SK-N-SH (cell line): ENCODE results near the gene GFOD2. TPM values are rescaled to one million over a fixed set of nuclear protein-coding genes. Genes with fewer than 3 reads are reported as not detected.

Experiments used
- CTCF ChIA-PET: fragments of 300-600, 350-600 bp; formaldehyde crosslinking; extraction: SDS; loops from one replicate; lab custom pipeline; 2021; lab: Yijun Ruan, JAX
- POLR2A ChIA-PET: fragments of 350-600 bp; sonication (Branson Sonifier 250); formaldehyde crosslinking; extraction: SDS; loops from one replicate; lab custom pipeline; 2020; ENCODE audit warnings: antibody characterized with exemption, inconsistent platforms; lab: Yijun Ruan, JAX
- DNase-seq: peaks from one replicate; pipeline ENCODE4 v3.0.0; 2012
- H2AFZ ChIP-seq: fragments of 200-600 bp; sonication (generic); 2 replicates; pipeline ENCODE4 v1.8.1; 2016; ENCODE audit warnings: antibody characterized with exemption, mild to moderate bottlenecking, low read depth
- H3F3A ChIP-seq: fragments of 200-600 bp; sonication (generic); replicated peaks from 2 replicates; pipeline ENCODE3; 2016; ENCODE audit warnings: antibody characterized with exemption, mild to moderate bottlenecking; ENCODE audit not compliant: insufficient read depth
- H3K27ac ChIP-seq, 2 experiments: fragments of 200-500 bp in 1 of 2; fragments of 200-600 bp in 1 of 2; sonication (Bioruptor generic) in 1 of 2; sonication (generic), shearing (Covaris generic) in 1 of 2; 2 replicates each; pipeline versions ENCODE4 v1.5.1 to v1.6.1; 2014 to 2016; ENCODE audit warnings: low read depth in 2 of 2, inconsistent platforms in 1 of 2, low read length in 1 of 2, mild to moderate bottlenecking in 1 of 2, mixed read lengths in 1 of 2
- H3K27me3 ChIP-seq: fragments of 200-600 bp; sonication (generic), shearing (Covaris generic); 2 replicates; pipeline ENCODE4 v1.6.1; 2016; ENCODE audit warnings: mixed run types; ENCODE audit not compliant: insufficient read depth
- H3K36me3 ChIP-seq, 2 experiments: fragments of 200-500 bp in 1 of 2; fragments of 200-600 bp in 1 of 2; sonication (Bioruptor generic) in 1 of 2; sonication (generic) in 1 of 2; replicated peaks in 1 of 2; 2 replicates each; pipeline versions ENCODE3 to v1.5.1; 2014 to 2016; ENCODE audit warnings: low read length in 1 of 2, mild to moderate bottlenecking in 1 of 2; ENCODE audit not compliant: insufficient read depth in 2 of 2, control insufficient read depth in 1 of 2
- H3K4me1 ChIP-seq, 2 experiments: fragments of 200-500 bp in 1 of 2; fragments of 200-600 bp in 1 of 2; sonication (Bioruptor generic) in 1 of 2; sonication (generic), shearing (Covaris generic) in 1 of 2; 2 replicates each; pipeline versions ENCODE4 v1.5.1 to v1.6.1; 2014 to 2016; ENCODE audit warnings: low read depth in 1 of 2, low read length in 1 of 2, mixed run types in 1 of 2; ENCODE audit not compliant: insufficient read depth in 2 of 2, control insufficient read depth in 1 of 2
- H3K4me2 ChIP-seq: fragments of 200-600 bp; sonication (generic), shearing (Covaris generic); 2 replicates; pipeline ENCODE4 v1.6.1; 2017; ENCODE audit warnings: mixed run types
- H3K4me3 ChIP-seq, 2 experiments: fragments of 200-500 bp in 1 of 2; fragments of 200-600 bp in 1 of 2; sonication (Bioruptor generic) in 1 of 2; sonication (generic), shearing (Covaris generic) in 1 of 2; 2 replicates each; pipeline versions ENCODE4 v1.5.1 to v1.8.1; 2014 to 2016; ENCODE audit warnings: low read depth in 2 of 2, inconsistent platforms in 1 of 2, low read length in 1 of 2, mild to moderate bottlenecking in 1 of 2, mixed read lengths in 1 of 2, moderate library complexity in 1 of 2
- H3K79me2 ChIP-seq: fragments of 200-600 bp; sonication (generic); 2 replicates; pipeline ENCODE4 v1.8.1; 2017; ENCODE audit warnings: mild to moderate bottlenecking; ENCODE audit not compliant: insufficient read depth
- H3K9ac ChIP-seq: fragments of 200-600 bp; sonication (generic); 2 replicates; pipeline ENCODE4 v1.6.1; 2017; ENCODE audit warnings: mixed run types
- H3K9me2 ChIP-seq: fragments of 200-600 bp; sonication (generic); 2 replicates; pipeline ENCODE4 v1.6.1; 2017; ENCODE audit warnings: mixed run types
- H3K9me3 ChIP-seq: fragments of 200-600 bp; sonication (generic); 2 replicates; pipeline ENCODE4 v1.6.1; 2017; ENCODE audit warnings: mixed run types, mild to moderate bottlenecking, moderate library complexity
- H4K20me1 ChIP-seq: fragments of 200-600 bp; sonication (generic); 2 replicates; pipeline ENCODE4 v1.6.1; 2017; ENCODE audit warnings: mild to moderate bottlenecking, mixed run types; ENCODE audit not compliant: insufficient read depth
- CHD2 ChIP-seq: fragments of 150-350 bp; IDR thresholded peaks from 2 replicates; pipeline ENCODE4 v1.6.1; 2018; ENCODE audit warnings: low read length; ENCODE audit not compliant: partially characterized antibody
- CTCF ChIP-seq: fragments of 200-600 bp; sonication (generic); IDR thresholded peaks from 2 replicates; pipeline ENCODE4 v1.6.1; 2017; ENCODE audit warnings: antibody characterized with exemption, mild to moderate bottlenecking, moderate library complexity
- EZH2phosphoT487 ChIP-seq: fragments of 200-600 bp; sonication (generic); IDR thresholded peaks from 2 replicates; pipeline ENCODE4 v1.6.1; 2017; ENCODE audit warnings: low read depth, mixed run types, mild to moderate bottlenecking, antibody characterized with exemption, moderate library complexity, borderline replicate concordance
- FOXJ3 ChIP-seq: sonication (generic); formaldehyde crosslinking; IDR thresholded peaks from 2 replicates; pipeline ENCODE4 v1.5.1; 2020; ENCODE audit warnings: mild to moderate bottlenecking, missing genetic modification reagents
- GABPA ChIP-seq: IDR thresholded peaks from 2 replicates; pipeline ENCODE4 v1.4.0; 2012; ENCODE audit warnings: low read depth, mild to moderate bottlenecking
- MAX ChIP-seq: IDR thresholded peaks from 2 replicates; pipeline ENCODE4 v1.4.0; 2012; ENCODE audit warnings: low read depth
- MEF2A ChIP-seq: IDR thresholded peaks from 2 replicates; pipeline ENCODE4 v1.4.0; 2012; ENCODE audit warnings: low read depth, borderline replicate concordance
- MXI1 ChIP-seq: IDR thresholded peaks from 2 replicates; pipeline ENCODE4 v1.6.1; 2012; ENCODE audit warnings: mild to moderate bottlenecking, low read depth, low read length, improper control_type of control experiment
- NFIC ChIP-seq: IDR thresholded peaks from 2 replicates; pipeline ENCODE4 v1.4.0; 2012; ENCODE audit warnings: borderline replicate concordance
- POLR2AphosphoS5 ChIP-seq: IDR thresholded peaks from 2 replicates; pipeline ENCODE4 v1.6.1; 2012; ENCODE audit warnings: low read depth, low read length
- RAD21 ChIP-seq: IDR thresholded peaks from 2 replicates; pipeline ENCODE4 v1.6.1; 2012; ENCODE audit warnings: mild to moderate bottlenecking, low read length
- RCOR1 ChIP-seq: fragments of 150-350 bp; IDR thresholded peaks from 2 replicates; pipeline ENCODE4 v1.6.1; 2017; ENCODE audit warnings: antibody characterized with exemption, low read length
- RFX5 ChIP-seq: IDR thresholded peaks from 2 replicates; pipeline ENCODE4 v1.6.1; 2012; ENCODE audit warnings: mild to moderate bottlenecking, improper control_type of control experiment, low read length
- RXRA ChIP-seq: IDR thresholded peaks from 2 replicates; pipeline ENCODE4 v1.4.0; 2012; ENCODE audit warnings: low read depth, mild to moderate bottlenecking, borderline replicate concordance
- SMC3 ChIP-seq: IDR thresholded peaks from 2 replicates; pipeline ENCODE4 v1.6.1; 2012; ENCODE audit warnings: low read depth, low read length, improper control_type of control experiment
- TAF1 ChIP-seq: IDR thresholded peaks from 2 replicates; pipeline ENCODE4 v1.6.1; 2012; ENCODE audit warnings: low read depth, mild to moderate bottlenecking, low read length, moderate library complexity, borderline replicate concordance
- TCF12 ChIP-seq: IDR thresholded peaks from 2 replicates; pipeline ENCODE4 v1.4.0; 2012
- TEAD4 ChIP-seq: IDR thresholded peaks from 2 replicates; pipeline ENCODE4 v1.4.0; 2012; ENCODE audit warnings: mild to moderate bottlenecking, borderline replicate concordance; ENCODE audit not compliant: insufficient read depth
- ZBTB33 ChIP-seq: IDR thresholded peaks from 2 replicates; pipeline ENCODE4 v1.4.0; 2012; ENCODE audit warnings: low read depth, borderline replicate concordance
- WGBS: methylation state at CpG from one replicate; pipeline ENCODE4 v1.1.6; 2017; ENCODE audit warnings: low lambda C conversion rate; 5-methylcytosine and 5-hydroxymethylcytosine counted together
- polyA plus RNA-seq, 3 experiments: library from polyadenylated mRNA; depleted of rRNA; stranded (reverse); fragments of >200 nt; gene quantifications; 2 replicates each; pipeline ENCODE4 v1.2.3, GENCODE V29; 2012
- TF ChIP-seq, protein P1 (sequence below): fragments of 150-350 bp; IDR thresholded peaks from 2 replicates; pipeline ENCODE4 v1.6.1; 2017; ENCODE audit warnings: antibody characterized with exemption, low read length, low read depth, borderline replicate concordance
- TF ChIP-seq, protein P2 (sequence below): IDR thresholded peaks from 2 replicates; pipeline ENCODE4 v1.6.1; 2012; ENCODE audit warnings: mild to moderate bottlenecking, low read depth, low read length, moderate library complexity
- TF ChIP-seq, protein P3 (sequence below): fragments of 150-350 bp; IDR thresholded peaks from 2 replicates; pipeline ENCODE4 v1.6.1; 2016; ENCODE audit warnings: mild to moderate bottlenecking, low read depth, low read length

Gene GFOD2
- polyA plus RNA-seq, 1 of the 3 experiments (the other 2 are of a cell fraction) = 19.0 TPM

DNA sequence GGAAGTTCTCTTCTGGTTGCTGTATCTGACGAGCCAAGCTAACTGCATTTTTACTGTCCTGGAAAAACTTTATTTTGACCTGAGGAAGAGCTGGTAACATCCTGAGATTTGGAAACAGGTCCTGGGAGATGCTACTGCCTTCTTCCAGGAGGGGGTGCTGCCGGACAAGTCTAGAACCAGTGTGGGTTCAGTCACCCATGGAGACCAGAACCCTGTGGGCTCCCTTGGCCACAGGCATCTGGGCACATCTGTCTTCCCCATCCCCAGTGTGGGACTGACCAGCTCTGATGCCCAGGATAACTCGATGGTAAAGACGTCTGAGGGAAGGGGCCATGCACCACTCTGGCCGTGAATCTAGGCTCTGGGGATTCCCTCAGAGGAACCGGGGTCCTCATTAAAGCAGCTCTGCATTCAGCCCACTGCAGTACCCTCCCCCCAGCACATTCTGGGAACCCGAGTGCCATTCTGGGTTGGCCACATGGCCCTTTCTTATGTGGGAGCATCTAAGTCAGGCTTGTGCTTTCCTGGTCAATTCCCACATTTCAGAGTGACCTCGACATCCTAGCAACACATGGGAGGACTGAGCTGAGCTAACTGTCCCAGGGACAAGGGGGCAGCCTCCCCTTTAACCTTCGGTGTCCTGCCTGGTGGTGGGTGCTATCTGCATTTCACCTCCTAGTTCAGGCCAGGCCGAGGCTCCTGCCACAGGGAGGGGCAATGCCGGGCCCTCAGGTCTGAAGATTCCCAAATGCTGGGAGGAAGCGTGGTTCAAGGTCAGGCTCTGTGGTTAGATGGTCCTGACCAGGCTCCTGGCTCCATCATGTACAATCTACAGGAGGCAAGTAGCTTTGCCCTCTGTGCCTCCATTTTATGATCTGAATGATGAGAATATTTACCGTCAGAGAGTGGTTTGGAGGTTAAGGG, 46.1 kb downstream of the GFOD2 start:
- Histone ChIP-seq H3K27me3 (no peaks in the 10 kb centered on the region), H3K4me2 (no peak overlapping the region), H3F3A (peaks cover 9% of the 10 kb centered on the region), H3K36me3 (peaks cover 5 to 6% of the 10 kb centered on the region in 2 experiments), H4K20me1 (no peaks in the 10 kb centered on the region), H3K27ac (peak overlapping the region; percentile 32 to 69; a peak in 3 of 4 replicates), H3K9ac (no peak overlapping the region), H3K79me2 (no peaks in the 10 kb centered on the region), H3K9me3 (no peaks in the 10 kb centered on the region), H3K4me3 (no peak overlapping the region; a peak in 1 of 4 replicates), H3K4me1 (peaks cover 15 to 31% of the 10 kb centered on the region in 2 experiments; a peak in 2 of 4 replicates), H3K9me2 (no peaks in the 10 kb centered on the region), H2AFZ (no peak overlapping the region)
- 52% methylated on average over 12 of the region's 13 CpGs for WGBS
- ChIA-PET CTCF (interaction anchor here (0.6 to 18.3 kb wide), 42 partner anchors 9 to 395 kb away, joined by 3 to 246 read pairs (median 5); partner anchors contain the start of genes ACD, ATP6V0D1, CARMIL2 and CTCF), POLR2A (no interaction called here)
- DNase-seq = peak; percentile 84
- TF ChIP-seq MXI1 (no peak), RFX5 (no peak), SMC3 (peak; percentile 62), EZH2phosphoT487 (no peak), NFIC (no peak), MEF2A (no peak), CTCF (peak; percentile 76), RXRA (no peak), MAX (no peak), ZBTB33 (no peak), FOXJ3 (CRISPR knock-in tag) (no peak), RCOR1 (no peak; the same call in 1 of the 2 replicates), POLR2AphosphoS5 (no peak), GABPA (no peak), RAD21 (peak; percentile 82), CHD2 (peak; percentile 10), TEAD4 (no peak), TCF12 (no peak), TAF1 (no peak)
- TF ChIP-seq, protein P1, sequence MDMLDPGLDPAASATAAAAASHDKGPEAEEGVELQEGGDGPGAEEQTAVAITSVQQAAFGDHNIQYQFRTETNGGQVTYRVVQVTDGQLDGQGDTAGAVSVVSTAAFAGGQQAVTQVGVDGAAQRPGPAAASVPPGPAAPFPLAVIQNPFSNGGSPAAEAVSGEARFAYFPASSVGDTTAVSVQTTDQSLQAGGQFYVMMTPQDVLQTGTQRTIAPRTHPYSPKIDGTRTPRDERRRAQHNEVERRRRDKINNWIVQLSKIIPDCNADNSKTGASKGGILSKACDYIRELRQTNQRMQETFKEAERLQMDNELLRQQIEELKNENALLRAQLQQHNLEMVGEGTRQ = no peak
- TF ChIP-seq, protein P2, sequence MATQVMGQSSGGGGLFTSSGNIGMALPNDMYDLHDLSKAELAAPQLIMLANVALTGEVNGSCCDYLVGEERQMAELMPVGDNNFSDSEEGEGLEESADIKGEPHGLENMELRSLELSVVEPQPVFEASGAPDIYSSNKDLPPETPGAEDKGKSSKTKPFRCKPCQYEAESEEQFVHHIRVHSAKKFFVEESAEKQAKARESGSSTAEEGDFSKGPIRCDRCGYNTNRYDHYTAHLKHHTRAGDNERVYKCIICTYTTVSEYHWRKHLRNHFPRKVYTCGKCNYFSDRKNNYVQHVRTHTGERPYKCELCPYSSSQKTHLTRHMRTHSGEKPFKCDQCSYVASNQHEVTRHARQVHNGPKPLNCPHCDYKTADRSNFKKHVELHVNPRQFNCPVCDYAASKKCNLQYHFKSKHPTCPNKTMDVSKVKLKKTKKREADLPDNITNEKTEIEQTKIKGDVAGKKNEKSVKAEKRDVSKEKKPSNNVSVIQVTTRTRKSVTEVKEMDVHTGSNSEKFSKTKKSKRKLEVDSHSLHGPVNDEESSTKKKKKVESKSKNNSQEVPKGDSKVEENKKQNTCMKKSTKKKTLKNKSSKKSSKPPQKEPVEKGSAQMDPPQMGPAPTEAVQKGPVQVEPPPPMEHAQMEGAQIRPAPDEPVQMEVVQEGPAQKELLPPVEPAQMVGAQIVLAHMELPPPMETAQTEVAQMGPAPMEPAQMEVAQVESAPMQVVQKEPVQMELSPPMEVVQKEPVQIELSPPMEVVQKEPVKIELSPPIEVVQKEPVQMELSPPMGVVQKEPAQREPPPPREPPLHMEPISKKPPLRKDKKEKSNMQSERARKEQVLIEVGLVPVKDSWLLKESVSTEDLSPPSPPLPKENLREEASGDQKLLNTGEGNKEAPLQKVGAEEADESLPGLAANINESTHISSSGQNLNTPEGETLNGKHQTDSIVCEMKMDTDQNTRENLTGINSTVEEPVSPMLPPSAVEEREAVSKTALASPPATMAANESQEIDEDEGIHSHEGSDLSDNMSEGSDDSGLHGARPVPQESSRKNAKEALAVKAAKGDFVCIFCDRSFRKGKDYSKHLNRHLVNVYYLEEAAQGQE = no peak
- TF ChIP-seq, protein P3, sequence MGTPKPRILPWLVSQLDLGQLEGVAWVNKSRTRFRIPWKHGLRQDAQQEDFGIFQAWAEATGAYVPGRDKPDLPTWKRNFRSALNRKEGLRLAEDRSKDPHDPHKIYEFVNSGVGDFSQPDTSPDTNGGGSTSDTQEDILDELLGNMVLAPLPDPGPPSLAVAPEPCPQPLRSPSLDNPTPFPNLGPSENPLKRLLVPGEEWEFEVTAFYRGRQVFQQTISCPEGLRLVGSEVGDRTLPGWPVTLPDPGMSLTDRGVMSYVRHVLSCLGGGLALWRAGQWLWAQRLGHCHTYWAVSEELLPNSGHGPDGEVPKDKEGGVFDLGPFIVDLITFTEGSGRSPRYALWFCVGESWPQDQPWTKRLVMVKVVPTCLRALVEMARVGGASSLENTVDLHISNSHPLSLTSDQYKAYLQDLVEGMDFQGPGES = no peak
